GM21717 (cell line): Measurements from ENCODE around the gene NSG2.
"Not testable (repeated sequence)": the region's sequence is repeated elsewhere in the genome, so short reads cannot be mapped to it uniquely, and the experiment has no call there.

Source experiments
- ATAC-seq: cut with Tn5 transposase; IDR thresholded peaks from one replicate; pipeline ENCODE4 v1.9.1; 2021; ENCODE audit warnings: mild to moderate bottlenecking, moderate library complexity; ENCODE audit not compliant: unreplicated experiment

Gene NSG2

DNA sequence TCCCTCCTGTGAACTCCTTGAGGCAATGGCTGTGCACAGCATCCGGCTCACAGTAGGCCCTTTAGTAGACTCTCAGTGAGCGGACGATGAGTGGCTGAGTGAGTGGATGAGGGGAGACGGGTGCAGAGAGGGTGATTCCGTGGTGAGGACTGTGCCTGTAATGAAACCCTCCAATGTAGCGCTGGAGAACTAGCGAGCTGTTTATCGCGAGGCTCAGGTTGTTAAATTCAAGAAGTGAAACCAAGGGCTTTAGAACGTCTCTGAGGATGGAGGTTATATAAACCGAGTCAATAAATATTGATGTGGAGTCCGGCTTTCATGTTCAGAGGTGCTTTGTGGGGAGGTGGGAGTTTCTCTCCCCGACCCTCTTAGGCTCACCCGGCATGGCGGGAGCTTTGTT lies 53.2 kb downstream of the NSG2 start:
- no peak for ATAC-seq

DNA sequence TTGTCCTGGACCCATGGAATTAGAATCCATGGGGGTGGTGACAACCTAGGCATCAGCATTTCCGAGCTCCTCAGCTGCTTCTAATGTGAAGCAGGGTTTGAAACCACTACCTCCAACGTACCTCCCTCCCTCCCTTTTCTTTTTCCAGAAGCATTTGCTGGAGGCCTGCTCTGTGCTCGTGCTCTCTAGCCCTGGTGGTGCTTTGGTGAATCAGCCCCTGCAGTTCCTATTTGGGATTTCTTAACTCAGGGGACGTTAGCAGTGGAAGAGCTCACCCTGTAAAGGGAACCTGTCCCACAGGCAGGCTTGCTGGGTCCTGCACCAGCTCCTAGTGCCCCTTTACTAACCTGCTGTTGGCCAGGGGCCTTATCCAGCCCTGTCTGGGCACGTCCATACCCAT lies 55.0 kb downstream of the NSG2 start:
- ATAC-seq, result no peak

DNA sequence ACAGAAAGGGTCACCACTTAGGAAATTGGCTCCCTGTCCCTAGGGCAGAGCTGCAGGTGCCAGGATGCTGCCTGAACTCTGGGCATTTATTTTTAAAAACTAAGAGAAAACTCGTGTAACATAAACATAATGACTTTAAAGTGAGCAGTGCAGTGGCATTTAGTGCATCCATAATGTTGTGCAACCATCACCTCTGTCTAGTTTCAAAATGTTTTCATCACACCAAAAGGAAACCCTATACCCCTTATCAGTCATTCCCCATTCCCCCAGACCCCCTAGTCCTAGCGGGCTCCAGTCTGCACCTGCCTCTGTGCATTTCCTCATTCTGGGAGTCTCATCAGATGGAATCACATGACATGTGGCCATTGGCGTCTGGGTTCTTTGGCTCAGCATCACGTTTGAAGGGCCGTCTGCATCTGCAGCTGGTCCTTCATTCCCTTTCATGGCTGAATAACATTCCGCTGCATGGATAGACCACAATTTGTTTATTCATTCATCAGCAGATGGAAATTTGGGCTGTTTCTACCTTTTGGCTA lies 55.8 kb downstream of the NSG2 start:
- ATAC-seq, result no peak

DNA sequence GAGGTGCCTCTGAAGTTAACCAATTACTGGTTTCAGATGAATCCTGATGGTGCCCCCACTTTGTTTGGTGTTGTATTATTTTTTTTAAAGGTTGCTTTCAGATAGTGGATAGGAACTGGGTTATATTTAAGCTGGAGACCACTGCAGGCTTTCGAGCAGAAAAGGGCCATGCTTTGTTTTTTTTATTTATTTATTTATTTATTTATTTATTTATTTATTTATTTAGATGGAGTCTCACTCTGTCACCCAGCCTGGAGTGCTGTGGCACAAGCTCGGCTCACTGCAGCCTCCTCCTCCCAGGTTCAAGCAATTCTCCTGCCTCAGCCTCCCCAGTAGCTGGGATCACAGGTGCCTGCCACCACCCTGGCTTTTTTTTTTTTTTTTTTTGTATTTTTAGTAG lies 57.1 kb downstream of the NSG2 start:
- not testable (repeated sequence) for ATAC-seq

DNA sequence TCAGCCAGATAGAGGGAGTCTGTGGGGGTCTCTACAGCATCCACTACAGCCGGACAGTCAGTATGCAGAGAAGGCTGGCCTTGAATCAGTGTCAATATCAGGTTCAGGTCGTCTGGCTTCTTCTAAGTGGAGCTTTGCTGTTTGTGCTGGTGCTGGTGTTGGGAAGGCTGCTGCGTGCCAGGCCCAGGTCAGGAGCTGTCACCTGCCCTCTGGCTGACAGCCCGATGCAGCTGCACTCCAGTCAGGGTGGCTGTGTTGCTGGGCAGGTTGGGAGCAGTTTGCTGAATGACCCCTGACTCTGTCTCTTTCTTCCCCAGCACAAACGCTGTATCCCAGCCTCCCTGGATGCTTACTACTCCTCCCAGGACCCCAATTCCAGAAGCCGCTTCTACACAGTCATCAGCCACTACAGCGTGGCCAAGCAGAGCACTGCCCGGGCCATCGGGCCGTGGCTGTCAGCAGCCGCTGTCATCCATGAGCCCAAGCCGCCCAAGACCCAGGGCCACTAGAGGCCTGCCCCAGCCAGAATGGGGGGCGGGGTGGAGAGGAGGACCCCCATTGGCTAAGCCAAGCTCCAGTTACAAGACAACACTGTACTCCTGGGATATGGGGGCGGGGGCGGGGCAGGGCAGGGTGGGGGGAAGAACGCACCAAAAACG lies 61.6 kb downstream of the NSG2 start:
- no peak for ATAC-seq

DNA sequence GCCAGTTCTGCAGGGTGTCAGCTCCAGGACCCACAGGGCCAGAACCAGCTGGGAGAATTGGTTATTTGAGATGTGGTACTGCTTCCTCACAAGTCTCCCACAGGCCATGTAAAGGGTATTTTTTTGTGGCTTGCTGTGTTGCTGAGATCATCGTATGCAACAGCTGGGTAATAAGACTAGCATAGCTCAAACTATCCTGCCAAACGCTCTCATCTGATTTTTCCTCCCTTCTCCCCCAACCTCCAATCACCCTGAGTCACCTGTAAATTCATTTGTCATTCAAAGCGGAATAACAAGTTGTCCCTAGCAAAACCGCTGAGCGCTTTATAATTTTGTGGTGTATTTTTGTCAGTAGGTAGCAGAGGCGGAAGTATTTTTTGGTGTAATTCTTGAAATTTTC lies 63.2 kb downstream of the NSG2 start:
- no peak for ATAC-seq

DNA sequence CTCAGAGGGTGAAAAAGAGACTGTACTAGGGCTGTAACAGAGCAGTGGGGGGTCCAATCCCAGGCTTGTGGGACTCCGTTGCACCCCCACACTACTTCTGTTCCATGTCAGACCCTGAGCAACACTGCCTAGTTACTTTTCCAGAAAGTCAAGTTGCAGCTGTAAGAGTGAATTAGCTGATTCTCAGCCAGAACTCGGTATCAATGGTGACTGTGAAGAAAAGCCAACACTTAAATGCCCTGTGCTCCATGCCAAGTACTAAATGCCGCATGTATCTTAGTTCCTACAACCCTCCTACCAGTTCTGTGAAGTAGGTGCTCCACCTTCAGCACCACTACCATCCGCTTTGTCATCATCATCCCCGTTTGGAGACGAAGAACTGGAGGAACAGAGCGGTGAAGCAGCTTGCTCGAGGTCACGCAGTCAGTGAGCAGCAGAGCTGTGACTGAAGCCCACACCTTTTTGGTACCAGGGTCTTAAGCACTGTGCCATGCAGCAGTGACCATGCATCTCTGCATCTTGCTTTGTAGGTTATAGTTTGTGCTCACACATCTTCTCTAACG lies 64.3 kb downstream of the NSG2 start:
- ATAC-seq, result no peak

DNA sequence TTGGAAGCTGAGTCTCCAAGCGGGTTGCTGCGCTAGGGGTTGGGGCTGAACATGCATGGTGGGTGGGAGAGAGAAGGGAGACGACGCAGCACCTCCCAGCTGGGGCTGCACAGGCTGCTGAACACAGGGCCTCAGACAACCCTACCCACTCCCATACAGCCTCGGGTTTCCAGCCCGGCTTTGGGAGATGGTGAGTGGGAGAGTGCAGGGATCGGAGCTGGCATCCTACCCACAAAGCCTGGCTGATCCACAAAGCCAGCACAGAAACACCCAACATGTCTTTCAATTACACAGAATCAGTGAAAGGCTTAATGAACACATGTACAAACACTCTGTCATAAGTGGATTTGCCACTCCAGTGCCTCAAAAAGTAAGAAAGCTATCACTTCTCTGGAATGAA lies 64.8 kb downstream of the NSG2 start:
- ATAC-seq, result no peak

DNA sequence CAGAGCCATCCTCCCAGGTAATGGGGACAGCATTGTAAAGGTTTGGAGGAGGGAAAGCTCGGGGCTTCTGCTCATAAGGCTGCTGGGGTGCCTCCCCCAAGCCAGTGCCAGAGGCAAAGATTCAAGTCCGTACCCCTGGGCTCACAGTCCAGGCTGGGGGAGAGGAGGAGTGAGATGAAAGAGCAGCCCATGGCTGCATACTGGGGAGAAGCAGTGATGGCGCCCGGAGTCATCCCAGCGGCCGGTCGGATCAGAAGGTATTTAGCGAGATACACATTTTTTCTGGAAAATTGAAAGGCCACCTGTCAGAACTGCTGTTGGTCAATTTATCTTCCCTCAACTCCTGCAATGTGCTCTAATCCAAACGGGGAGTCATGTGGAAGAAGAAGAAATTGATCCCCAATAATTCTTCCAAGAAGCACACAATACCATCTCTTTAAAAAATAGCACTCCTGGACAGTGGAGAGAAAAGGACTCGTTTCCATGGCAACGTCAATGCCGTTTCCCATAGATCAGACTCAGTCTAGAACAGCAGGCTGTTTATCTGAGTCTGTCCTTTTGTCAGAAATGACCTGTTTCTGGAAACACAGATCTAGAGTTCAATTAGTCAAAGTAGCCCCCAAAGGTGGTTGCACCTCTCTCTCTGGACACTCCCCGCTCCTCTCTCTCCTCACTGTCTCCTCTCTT lies 65.9 kb downstream of the NSG2 start:
- ATAC-seq, result no peak

DNA sequence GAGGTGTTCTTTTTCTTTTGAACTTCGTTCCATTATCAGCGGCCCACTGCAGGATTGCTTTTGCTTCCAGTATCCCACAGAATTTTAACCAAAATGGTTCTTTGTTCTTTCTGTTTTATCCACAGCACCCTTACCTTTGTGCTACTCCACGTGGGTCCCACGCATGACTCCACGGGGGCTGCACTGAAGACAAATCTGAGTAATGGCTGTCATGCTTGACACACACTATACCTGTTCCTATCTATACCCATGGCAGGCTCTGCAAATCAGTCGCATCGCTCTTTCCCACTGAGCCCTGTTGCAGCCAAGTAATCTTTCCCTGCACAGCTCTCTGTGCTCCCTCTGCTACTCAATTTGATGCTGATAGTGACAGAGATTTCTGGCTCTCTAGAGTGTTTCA lies 69.7 kb downstream of the NSG2 start:
- ATAC-seq, result no peak

DNA sequence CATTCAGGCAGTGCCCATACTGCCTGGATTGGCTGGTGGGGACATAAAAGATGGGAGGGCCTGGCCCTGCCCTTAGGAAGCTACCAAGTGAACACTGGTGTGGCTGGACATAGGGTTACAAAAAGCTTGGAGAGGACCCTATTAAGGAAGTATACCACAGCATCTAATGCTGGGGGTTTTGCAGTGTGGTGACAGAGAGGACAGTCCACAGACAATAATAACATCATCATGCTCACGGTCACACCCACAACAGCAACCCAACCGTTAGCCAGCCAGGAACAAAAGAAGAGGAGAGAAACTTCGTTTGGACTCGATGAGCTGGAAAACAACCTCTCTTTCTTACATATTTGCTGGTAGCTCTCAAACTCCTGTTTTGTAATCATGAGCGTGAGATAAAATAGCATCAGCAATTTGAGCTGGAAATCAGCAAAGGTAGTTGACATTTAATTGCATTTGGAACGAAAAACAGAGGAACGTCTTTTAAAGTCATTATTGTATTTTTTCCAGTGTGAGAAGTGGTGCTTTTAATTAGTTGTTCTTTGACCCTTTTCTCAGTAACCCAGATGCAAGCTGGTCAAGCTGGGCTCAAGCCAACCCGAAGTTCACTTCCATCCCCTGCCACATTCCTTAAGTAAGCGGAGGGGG lies 73.4 kb downstream of the NSG2 start:
- ATAC-seq, result no peak

DNA sequence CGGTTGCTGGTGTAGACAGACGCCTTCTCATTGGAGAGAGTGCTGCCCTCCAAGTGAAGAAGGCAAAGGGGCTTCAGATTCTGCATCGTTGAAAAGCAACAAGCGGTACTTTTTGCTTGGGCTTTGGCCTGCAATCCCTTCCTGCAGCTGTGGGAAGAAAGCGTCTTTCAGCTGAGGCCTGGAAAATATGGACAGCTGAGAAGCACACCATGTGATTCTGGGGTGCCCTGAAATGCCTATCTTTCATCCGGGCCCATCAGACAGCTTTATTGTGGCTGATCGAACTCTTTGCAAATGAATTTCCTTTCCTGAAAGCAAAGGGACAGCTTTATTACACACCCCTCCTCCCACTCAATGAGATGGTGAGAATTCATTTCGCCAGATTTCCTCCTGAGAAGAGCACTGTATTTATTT lies 74.0 kb downstream of the NSG2 start:
- no peak for ATAC-seq

DNA sequence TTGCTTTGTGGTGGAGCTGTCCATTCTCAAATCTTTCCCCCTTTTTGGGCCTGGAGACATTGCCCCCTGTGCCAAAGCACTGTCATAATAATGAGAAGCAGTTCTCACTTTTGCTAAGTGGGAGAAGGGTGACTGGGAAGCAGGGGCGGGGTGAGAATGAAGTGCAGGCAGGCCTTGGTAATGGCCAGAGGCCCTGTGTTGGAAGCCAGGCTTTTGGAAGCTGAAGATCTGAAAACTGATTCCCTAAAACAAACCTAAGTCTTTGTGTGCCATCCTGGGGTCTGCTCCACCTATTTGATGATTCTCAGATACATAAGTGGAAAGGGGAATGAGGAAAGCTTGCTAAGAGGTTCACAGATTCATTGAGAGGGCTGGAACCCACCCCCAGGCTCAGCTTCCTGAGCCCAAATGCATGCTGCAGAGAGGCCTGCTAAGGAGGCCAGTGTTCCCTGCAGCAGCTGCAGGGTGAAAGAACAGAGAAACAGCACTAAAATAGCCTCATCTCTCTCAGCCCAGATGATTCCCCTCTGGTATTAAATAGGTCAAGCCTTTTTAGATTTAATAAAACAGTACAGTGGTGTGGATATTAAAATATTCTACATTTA lies 75.0 kb downstream of the NSG2 start:
- no peak for ATAC-seq

DNA sequence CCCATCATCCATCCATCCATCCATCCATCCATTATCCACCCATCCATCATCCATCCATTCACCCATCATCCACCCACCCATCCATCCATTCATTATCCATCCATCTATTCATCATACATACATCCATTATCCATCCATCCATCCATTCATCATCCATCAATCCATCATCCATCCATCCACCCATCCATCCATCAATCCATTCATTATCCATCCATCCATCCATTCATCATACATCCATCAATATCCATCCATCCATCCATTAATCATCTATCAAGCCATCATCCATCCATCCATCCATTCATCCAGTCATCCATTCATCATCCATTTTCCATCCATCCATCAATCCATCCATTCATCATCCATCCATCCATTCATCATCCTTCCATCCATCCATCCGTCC lies 89.0 kb downstream of the NSG2 start:
- no peak for ATAC-seq

DNA sequence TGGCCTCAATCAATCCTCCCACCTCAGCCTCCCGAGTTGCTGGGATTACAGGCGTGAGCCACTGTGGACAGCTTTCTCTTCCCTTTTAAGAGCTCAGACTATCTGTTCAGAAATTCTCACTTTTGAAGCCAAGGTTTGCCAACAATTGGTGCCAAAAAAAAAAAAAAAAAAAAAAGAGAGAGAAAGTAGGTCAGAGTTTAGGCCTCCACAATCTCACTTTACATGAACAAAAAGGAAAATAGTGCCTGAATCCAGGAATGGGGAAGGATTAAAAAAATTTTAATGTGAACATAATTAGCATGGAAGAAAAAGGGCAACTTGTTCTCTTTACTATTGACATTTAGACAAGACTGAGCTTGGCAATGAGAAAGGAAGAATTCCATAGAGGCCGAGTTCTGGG lies 94.1 kb downstream of the NSG2 start:
- no peak for ATAC-seq

DNA sequence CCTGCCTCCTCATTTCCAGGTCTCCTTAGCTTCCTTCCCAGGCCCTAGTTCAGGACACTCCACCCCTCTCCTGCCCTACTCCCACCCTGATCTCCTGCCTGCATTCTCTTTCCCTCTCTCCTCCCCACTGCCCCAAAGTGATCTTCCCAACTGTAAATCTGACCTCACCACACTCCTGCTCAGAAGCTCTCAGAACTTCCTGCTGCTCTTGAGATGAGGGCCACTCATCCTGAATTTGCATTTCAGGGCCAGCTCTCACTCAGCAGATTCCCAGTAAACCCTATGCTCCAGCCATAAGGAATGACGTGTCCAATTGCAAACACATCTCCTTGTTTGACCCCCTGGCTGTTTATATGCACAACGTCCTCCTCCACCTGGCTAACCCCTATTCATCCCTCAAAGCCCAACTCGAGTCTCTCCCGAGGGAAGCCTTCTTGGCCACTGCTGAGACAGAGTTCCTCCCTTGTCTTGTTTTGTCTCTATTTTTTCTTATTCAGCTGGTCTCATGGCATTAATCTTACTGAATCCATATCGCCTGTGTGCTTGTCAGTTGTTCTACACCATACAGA lies 95.0 kb downstream of the NSG2 start:
- no peak for ATAC-seq

DNA sequence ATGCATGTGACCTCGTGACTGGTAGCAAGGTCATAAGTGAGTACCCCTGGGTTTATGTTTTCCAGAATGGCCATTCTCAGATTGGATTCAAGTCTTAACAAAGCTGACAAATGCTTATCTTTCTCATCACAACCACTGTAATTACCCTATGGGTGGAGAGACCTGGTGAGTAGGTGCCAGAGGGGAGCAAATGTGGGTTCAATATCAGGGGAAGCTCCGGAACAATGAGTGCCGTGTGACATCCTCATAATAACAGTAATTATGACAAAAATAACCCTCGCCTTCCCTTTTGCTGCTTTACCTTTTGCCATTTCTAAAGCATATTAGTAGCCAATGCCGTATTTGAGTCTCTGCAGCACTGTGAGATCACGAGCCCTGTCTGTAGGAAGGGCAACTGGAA lies 95.9 kb downstream of the NSG2 start:
- no peak for ATAC-seq

DNA sequence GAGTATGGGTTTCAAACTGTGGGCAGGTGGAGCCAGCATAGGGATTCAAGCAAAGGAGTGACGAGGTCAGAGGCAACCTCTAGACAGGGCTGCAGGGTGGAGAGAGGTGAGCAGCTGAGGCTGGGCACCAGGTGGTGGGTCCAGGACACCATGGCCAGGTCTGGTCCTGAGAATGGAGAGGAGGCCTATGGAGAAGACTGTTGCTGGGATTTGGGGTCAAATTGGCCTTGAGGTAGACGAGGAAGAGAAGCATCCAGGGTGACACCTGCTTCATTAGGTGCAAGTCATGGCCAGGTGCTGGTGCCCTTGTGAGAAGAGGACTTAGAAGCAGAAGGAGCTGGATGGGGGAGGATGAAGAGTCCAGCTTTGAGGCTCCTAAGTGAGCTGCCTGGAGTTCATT lies 99.6 kb downstream of the NSG2 start:
- ATAC-seq, result no peak

DNA sequence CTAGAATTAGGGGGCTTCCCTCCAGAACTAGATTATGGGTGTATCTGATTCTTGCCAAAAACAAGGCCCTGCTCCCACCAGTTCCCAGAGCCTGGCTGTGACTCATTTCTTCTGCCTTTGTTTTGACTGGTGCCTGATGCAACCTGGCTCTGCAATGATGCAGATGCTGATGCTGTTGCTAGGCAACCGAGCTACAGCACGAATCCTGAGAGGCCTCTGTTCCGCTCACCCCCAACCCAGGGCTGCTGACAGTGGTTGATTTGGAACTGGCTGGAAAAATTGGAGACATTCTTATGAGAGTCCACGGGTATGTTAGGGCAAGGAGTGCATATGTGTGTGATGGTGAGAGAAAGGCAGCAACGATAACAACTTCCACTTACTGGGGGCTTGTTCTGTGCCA lies 100.3 kb downstream of the NSG2 start:
- no peak for ATAC-seq

DNA sequence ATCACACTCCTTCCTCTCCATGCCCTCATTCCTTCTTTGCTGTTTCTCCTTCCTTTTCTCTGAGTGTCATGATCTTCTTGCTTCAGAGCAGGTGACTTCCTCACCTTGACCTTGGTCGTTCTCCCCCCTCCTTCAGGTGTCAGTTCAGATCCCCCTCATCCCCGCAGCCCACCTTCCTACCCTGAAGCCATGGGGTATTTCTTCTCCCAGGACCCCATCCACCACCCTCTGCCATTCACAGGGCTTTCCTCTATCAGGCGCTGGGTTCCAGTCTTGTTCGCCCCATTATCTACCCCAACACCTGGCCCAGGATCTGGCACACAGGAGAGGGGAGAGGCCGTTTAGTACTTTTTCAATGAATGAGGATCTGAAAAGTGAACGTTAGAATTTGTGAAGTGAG lies 101.0 kb downstream of the NSG2 start:
- no peak for ATAC-seq

DNA sequence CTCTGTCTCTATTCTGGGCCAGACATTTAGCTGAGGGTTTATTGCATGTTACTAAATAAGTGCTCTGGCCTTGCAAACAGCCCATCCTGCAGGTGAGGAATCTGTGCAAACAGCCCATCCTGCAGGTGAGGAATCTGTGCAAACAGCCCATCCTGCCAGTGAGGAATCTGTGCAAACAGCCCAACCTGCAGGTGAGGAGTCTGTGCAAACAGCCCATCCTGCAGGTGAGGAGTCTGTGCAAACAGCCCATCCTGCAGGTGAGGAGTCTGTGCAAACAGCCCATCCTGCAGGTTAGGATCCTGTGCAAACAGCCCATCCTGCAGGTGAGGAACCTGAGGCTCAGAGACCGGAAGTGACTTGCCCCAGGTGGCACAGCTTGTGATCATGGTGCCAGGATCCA lies 101.5 kb downstream of the NSG2 start:
- ATAC-seq, result not testable (repeated sequence)
